Ecto neural progenitor cell (in vitro differentiated cells): ENCODE results near the gene SYT12.
"Not testable (repeated sequence)": the region's sequence is repeated elsewhere in the genome, so short reads cannot be mapped to it uniquely, and the experiment has no call there.

Source experiments
- DNase-seq: peaks from one replicate; pipeline ENCODE4 v3.0.0-alpha.2; 2018; ENCODE audit warnings: low spot score

Gene SYT12

GRCh38 chr11:67022961-67023956 is at the start of gene SYT12:
Gene SYT12, plus strand, starts transcription at chr11:67023134. Its CDS starts 7,011 bp downstream, at chr11:67030145.
- peak; percentile 62 for DNase-seq

GRCh38 chr11:66973956-66974580 is 48.9 kb upstream of the SYT12 start:
- no peak for DNase-seq

DNA sequence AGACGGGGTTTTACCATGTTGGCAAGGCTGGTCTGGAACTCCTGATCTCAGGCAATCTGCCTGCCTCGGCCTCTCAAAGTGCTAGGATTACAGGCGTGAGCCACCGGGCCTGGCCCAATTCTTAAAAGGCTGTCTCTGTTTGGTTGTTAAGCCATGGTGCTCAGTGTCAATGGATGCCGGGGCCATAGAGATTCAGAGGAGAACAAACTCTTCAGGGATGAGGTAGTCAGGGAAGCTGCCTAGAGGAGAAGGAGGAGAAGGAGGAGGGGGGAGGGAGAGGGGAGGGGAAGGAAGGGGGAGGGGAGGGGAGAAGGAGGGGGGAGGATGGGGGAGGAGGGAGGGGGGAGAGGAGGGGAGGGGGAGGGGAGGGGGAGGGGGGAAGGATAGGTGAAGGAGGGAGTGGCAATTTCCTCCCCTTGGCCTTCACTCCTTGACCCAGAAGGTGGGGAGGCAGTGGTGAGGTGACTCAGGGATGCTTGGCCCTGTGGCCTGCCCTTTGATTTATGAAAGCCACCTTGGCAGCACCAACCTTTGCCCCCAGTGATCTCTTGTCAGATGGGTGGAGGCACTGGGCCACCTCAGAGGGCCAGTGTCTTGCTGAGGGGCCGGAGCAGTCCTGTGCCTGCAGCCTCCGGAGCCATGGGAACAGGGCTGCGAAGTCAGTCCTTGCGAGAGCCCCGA is 48.1 kb upstream of the SYT12 start, which contains the start of gene C11orf86:
TSS of gene C11orf86 (plus strand) at position 581 of the 681 bp plus-strand sequence. CDS start at position 640, 59 bp downstream.
- no peak for DNase-seq

DNA sequence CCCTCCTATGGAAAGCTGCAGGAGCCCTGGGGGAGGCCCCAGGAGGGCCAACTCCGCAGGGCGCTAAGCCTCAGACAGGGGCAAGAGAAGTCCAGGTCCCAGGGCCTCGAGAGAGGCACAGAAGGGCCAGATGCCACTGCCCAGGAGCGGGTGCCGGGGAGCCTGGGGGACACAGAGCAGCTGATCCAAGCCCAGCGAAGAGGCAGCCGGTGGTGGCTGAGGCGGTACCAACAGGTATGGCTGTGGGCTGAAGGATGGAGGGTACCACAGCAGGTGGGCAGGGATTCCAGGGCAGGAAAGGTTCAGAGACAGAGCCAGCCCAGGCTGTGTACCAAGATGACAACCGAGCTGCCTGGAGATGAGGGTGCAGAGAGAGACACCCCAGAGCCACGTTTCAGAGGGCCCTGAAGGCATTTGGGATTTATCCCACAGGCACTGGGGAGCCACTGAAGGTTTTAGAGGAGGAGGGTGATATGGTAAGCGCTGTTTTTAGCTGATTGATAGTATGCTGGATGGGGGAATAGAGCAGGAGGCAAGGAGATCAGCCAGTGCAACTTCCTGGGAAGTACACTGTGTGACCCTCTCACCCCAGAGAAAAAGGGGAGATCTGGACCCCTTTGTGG is 47.4 kb upstream of the SYT12 start:
- DNase-seq = no peak

- peak; percentile 80 for DNase-seq
Measured at GRCh38 chr11:66976028-66976467, 46.9 kb upstream of the SYT12 start.

- DNase-seq = no peak
Measured at GRCh38 chr11:66976925-66977324, 46.0 kb upstream of the SYT12 start.

DNA sequence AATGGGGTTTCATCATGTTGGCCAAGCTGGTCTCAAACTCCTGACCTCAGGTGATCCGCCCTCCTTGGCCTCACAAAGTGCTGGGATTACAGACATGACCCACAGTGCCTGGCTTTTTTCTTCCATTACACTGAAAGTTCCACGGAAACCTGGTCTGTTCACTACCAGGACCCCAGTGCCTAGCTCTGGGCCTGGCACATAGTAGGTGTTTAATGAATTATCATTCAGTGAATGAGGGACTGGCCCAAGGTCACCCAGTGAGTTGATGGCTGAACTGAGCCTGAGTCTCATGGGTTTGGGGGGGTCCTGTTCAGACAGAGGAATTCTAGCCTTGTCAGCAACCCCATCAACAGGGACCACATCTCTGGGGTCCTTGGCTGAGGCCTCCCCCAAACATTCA is 44.7 kb upstream of the SYT12 start:
- DNase-seq = no peak

- no peak for DNase-seq
Measured at GRCh38 chr11:66978717-66979116, 44.2 kb upstream of the SYT12 start.

GRCh38 chr11:66979336-66979980 is 43.5 kb upstream of the SYT12 start:
- no peak for DNase-seq

DNA sequence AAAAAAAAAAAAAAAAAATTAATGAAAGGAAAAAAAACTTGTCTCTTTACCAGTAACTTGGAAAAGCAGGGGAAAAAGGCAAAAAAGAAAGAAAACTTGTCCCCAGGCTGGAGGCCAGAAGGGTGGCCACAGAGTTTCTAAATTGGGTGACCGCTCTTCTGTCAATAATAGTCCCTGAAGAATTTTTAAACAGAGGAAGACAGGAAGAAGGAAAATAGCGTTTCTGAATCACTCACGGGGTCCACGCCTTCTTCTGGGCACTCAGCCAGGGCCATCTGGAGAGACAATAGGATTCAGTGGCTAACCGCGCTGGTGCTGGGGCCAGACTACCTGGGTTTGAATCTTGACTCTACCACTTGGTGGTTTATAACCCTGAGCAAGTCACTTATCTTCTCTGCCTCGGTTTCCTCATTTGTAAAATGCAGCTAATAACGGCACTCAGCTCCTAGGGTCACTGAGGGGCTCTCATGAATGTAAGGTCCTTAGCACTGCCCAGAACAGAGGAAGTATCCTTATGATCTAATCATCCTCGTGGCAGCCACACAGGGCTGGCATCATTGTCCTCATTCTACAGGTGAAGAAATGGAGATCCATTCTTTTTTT is 40.9 kb upstream of the SYT12 start:
- DNase-seq = no peak

DNA sequence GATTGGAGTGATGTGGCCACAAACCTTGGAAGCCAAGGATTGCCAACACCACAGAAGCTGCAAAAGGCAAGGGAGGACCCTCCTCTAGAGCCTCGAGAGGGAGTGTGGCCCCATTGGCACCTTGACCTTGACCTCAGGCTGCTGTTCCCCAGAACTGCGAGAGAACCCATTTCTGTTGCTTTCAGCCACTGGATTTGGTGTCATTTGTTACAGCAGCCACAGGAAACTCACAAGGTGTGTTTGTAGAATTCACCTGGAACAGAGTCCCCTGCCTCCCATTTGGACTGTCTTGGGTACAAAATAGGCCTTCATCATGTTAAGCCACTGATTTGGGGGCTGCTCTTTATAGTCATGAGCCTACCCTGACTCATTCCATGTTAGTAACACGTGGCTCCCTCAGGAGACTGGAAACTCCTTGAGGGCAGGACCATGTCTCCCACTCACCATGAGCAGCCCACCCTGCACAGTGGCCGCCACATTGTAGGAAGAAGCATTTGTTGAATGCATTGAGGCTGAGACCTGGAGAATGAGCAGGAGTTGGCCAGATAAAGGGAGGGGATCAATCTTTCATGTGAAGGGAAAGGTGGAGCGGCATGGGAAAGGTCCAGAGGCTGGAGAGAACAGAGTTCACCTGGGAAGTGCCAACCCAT is 39.5 kb upstream of the SYT12 start:
- no peak for DNase-seq

DNA sequence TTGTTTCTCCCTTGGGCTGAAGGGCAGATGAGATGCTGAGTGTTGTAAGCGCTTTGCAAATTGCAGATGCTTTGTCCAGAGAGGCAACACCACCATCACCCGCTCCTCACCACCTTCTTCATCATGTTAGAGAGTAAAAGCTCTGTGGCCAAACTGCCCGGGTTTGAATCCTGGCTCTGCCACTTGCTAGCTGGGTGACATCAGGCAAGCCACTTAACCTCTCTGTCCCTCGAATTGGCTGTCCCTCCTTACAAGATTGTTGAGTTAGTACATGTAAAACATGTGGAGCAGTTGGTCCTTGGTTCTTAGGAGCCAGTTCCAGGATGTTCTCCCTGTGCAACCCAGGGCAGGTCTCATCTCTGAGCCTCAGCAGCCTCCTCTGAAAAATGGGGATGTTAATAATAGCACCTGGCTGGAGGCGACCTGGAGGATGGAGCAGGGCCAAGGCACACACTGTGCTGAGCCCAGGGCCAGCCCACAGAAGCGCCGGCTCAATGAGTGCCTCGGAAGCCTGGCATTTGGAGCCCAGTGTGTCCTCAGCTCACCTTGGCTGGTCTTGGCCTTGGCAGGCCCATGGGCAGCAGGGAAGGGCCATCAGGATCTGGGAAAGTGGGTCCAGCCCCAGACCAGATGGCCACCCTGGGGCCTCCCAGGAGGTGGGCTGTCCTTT is 37.3 kb upstream of the SYT12 start:
- no peak for DNase-seq

GRCh38 chr11:66986178-66986545 is 36.8 kb upstream of the SYT12 start:
- DNase-seq = no peak

DNA sequence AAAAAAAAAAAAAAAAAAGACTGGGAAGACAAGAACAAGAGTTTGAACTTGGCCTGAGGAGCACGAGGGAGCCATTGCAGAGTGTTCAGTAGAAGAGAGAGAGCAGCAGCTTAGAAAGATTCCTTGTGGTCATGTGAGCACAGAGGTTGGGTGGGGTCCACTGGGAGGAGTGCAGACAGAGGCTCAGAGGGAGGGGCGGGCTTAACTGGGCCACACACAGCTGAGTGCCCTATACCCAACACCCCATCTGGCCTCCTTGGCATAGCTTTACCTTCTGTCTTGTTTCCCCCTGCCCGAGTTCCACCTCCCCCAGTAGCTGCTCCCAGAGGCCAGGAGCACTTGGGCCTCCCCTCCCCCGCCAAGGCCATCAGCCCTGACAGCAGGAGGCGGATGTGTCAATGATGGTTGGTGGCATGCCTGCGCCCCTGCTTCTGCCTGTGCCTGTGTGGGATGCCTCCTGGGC is 35.7 kb upstream of the SYT12 start:
- no peak for DNase-seq

DNA sequence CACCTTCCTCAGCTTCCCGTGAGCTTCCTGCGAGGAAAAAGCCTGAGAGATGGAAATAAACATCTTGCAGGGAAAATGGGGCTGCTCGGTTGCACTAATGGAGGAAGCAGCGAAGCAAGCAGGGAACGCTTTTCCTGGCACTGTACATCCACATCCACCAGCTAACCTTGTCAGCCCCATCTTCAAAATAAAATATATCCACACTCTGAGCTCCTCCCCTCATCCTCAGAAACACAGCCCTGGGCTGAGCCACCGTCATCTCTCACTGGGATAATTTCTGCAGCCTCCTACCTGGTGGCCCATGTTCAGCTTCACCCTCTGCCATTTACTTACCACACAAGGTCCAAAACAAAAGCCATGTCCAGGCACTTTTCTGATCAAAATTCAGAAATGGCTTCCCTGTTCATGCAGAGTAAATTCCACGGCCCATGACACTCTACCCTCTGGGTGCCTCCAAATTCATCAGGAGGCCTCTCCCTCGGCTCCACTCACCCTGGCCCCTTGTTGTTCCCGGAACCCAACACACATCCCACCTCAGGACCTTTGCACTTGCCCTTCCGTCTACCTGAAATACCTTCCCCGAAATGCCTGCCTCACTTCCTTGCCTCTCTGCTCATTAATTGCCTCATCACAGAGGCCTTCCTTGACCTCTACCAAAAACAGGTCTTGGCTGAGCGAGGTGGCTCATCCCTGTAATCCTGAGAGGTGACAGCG is 34.9 kb upstream of the SYT12 start:
- DNase-seq = no peak

DNA sequence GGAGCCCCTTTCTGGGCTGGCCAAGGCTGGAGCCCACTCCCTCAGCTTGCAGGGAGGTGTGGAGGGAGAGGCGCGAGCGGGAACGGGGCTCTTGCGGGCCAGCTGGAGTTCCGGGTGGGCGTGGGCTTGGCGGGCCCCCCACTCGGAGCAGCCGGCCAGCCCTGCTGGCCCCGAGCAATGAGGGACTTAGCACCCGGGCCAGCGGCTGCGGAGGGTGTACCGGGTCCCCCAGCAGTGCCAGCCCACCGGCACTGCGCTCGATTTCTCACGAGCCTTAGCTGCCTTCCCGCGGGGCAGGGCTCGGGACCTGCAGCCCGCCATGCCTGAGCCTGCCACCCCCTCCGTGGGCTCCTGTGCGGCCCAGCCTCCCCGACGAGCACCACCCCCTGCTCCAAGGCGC is 34.2 kb upstream of the SYT12 start:
- not testable (repeated sequence) for DNase-seq

- not testable (repeated sequence) for DNase-seq
Measured at GRCh38 chr11:66989360-66989759, 33.6 kb upstream of the SYT12 start.

DNA sequence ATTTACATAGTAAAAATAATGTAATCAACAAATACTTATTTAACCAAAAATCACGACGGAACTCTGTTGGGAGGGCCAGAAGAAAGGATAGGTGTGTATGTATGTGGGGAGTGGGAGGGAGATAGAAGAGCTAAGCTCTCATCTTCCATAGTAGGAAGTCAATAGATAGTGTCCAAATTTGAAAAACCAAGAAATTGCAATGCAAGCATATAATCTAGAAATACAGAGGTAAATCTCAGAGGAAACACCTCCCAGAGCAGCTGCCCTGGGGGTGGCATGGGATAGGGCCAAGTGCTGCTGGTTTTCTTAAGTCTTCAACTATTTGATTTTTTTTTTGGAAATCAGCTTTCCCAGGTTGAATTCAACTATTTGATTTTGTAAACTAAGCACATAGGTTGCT is 30.9 kb upstream of the SYT12 start:
- no peak for DNase-seq

DNA sequence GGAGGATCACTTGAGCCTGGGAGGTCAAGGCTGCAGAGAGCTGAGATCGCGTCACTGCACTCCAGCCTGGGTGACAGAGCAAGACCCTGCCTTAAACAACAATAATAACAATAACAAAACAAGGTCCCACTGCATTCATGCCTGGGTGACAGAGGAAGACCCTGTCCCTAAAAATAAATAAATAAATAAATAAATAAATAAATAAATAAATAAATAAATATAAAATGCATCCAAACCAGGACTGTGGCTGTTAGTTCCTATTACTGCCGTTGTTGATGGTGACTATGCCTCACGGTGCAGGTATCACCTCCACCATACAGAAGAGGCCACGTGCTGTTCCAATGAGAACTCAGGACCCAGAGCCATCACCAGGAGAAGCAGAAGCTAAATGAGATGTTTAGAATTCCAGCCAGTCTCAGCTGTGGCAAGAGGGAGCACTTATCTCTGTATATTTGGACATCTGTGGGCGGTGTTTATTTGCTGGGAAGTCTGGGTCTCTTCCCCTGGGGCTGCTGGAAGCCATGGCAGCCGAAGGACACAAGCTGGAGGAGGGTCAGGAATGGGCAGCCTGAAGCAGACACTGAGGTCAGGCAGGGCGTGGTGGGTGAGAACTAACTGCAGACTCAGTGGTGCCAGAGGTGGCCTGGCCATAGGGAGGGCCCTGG is 26.2 kb upstream of the SYT12 start:
- DNase-seq = no peak
